GM18505 (cell line): Measurements from ENCODE around the gene CAPN7.
A peak's percentile ranks its signal among the peaks of the same experiment; 100 is the strongest.

ENCODE experiments used
- ATAC-seq: cut with Tn5 transposase; IDR thresholded peaks from one replicate; pipeline ENCODE4 v1.9.1; 2021; ENCODE audit not compliant: unreplicated experiment
- POLR2A ChIP-seq: IDR thresholded peaks from 4 replicates; pipeline ENCODE4 v1.6.1; 2011; ENCODE audit warnings: borderline replicate concordance; ENCODE audit not compliant: insufficient read depth, insufficient read length; ENCODE audit errors: extremely low read depth

CAPN7 gene

GRCh38 chr3:15291589-15292541 is 85.8 kb downstream of the CAPN7 start:
- TF ChIP-seq POLR2A, result no peak
- peak; percentile 87 for ATAC-seq

- no peak for ATAC-seq
- TF ChIP-seq POLR2A, result no peak
Observed at GRCh38 chr3:15292765-15293522, 86.9 kb downstream of the CAPN7 start.

GRCh38 chr3:15294929-15295328 is 88.9 kb downstream of the CAPN7 start:
- no peak for ATAC-seq
- no peak for TF ChIP-seq POLR2A

- ATAC-seq, result no peak
- TF ChIP-seq POLR2A, result no peak
Observed at GRCh38 chr3:15295506-15295905, 89.5 kb downstream of the CAPN7 start.

GRCh38 chr3:15297608-15298350 is 91.7 kb downstream of the CAPN7 start:
- ATAC-seq, result no peak
- TF ChIP-seq POLR2A, result no peak

- ATAC-seq, result no peak
- no peak for TF ChIP-seq POLR2A
Observed at GRCh38 chr3:15298504-15298903, 92.5 kb downstream of the CAPN7 start.

GRCh38 chr3:15299036-15299435 is 93.0 kb downstream of the CAPN7 start:
- no peak for ATAC-seq
- TF ChIP-seq POLR2A, result no peak

- ATAC-seq, result no peak
- no peak for TF ChIP-seq POLR2A
Observed at GRCh38 chr3:15300323-15301078, 94.5 kb downstream of the CAPN7 start.

GRCh38 chr3:15301761-15302160 is 95.7 kb downstream of the CAPN7 start:
- no peak for ATAC-seq
- TF ChIP-seq POLR2A, result no peak
